ENCODE results near the gene ABCC10.

DNA sequence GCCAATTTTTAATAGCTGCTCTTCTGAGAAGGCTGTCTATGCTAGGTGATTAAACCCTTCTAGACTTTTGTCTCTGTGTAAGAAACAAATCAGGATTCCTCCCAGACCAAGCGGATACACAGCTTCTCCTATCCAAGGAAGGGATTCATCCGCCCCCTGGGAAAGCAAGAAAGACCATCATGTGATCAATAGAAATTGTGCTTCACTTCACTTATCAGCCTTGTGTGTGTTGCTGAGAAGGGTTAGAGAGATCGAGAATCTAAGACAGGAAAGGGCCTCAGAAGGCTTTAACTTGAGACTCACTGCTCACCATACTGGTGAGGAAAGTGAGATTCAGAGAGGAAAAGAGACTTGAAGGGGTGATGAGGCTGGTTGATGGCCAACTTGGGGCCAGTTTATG, 1.5 kb downstream of the ABCC10 start:
- no peak for TF ChIP-seq EZH2 (optimal IDR thresholded peaks at IDR 0.05; ENCODE audit: low read depth, low read length)
- TF ChIP-seq, protein P1, sequence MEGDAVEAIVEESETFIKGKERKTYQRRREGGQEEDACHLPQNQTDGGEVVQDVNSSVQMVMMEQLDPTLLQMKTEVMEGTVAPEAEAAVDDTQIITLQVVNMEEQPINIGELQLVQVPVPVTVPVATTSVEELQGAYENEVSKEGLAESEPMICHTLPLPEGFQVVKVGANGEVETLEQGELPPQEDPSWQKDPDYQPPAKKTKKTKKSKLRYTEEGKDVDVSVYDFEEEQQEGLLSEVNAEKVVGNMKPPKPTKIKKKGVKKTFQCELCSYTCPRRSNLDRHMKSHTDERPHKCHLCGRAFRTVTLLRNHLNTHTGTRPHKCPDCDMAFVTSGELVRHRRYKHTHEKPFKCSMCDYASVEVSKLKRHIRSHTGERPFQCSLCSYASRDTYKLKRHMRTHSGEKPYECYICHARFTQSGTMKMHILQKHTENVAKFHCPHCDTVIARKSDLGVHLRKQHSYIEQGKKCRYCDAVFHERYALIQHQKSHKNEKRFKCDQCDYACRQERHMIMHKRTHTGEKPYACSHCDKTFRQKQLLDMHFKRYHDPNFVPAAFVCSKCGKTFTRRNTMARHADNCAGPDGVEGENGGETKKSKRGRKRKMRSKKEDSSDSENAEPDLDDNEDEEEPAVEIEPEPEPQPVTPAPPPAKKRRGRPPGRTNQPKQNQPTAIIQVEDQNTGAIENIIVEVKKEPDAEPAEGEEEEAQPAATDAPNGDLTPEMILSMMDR (IDR thresholded peaks at IDR 0.05; ENCODE audit: low read length), result no peak

All from MM.1S (cell line).